LNCaP clone FGC (cell line): Measurements from ENCODE around the gene GRIK4.
"Not testable (repeated sequence)": the region's sequence is repeated elsewhere in the genome, so short reads cannot be mapped to it uniquely, and the experiment has no call there.

ENCODE experiments used
- DNase-seq: peaks from one replicate; pipeline ENCODE4 v3.0.0-alpha.2; 2011; ENCODE audit warnings: low read depth
- H3K4me3 ChIP-seq: 2 replicates; pipeline ENCODE4 v1.5.1; 2011; ENCODE audit warnings: mild to moderate bottlenecking, low read depth, low read length, control low read depth
- CTCF ChIP-seq: IDR thresholded peaks from 2 replicates; pipeline ENCODE4 v1.5.1; 2012; ENCODE audit warnings: mild to moderate bottlenecking; ENCODE audit not compliant: control insufficient read depth, insufficient read depth; ENCODE audit errors: extremely low read depth

Gene GRIK4

DNA sequence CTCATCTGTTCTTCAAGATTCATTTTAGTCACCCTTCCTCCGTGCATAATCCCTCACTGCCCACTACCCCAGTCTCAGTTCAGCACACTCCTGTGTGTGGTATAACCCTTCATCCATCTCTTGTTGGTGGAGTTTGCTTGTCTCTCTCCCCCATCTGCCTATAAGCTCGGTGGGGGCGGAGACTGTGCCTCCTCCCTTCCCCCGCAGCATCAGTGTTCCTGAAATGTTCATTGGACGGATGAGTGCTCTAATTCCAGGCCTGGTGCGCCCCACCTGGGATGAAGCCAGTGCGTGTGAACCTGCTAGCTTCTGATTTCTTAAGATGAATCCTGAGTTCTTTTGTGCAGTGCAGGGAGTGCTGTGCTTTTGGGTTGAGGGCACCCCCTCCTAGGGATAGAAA, 100.0 kb downstream of the GRIK4 start:
- no peak for TF ChIP-seq CTCF
- DNase-seq = no peak
- H3K4me3 ChIP-seq = no peak overlapping the region

- DNase-seq = no peak
- no peak overlapping the region for H3K4me3 ChIP-seq
- no peak for TF ChIP-seq CTCF
These were observed 101.1 kb downstream of the GRIK4 start for GRCh38 chr11:120612513-120613263.

DNA sequence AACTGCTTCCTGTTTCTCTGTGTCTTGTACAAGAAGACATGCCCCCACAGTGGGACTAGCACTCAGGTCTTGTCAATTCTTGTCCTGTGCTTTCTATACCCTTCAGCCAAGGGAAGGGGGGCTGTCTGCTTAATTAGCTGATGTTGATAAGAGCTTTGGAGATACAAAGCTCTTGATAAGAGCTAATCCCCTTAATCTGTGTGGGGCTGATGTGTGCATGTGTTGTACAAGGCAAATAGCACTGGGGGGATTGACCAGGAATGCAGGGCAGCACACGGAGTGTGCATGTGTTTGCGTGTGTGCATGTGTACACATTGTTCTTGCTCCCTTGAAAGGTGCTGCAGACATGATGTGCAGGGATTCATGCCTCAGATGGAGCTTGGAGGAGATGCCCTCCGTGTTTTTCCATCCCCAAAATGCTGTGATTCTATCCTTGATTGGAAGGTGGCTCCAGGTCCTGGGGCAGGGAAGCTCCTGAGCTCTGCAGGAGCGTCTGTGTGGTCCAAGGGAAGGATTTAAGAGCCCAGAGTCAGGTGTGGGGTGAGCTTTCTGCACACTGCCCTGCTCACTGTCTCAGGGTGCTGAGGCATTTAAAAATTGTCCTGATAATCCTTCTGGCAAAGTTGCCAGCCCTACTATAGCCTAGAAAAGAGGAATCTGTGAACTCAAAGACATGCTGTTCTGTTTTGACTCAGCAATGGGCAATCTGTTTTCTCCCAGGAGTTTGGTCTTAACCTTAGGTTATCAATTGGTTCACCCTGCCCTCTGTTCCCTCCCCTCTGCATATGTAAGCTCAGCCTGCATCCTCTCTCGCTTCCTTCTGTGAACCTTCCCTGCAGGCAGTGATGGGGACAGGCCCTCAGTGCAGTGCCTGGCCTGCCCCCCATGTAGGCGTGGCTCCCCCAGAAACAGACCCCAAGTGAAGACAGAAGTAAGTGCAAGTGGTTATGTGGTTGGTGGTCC, 102.0 kb downstream of the GRIK4 start:
- H3K4me3 ChIP-seq = no peak overlapping the region
- no peak for TF ChIP-seq CTCF
- DNase-seq = no peak

- no peak for TF ChIP-seq CTCF
- DNase-seq = no peak
- no peak overlapping the region for H3K4me3 ChIP-seq
These were observed 103.8 kb downstream of the GRIK4 start for GRCh38 chr11:120615391-120615790.

DNA sequence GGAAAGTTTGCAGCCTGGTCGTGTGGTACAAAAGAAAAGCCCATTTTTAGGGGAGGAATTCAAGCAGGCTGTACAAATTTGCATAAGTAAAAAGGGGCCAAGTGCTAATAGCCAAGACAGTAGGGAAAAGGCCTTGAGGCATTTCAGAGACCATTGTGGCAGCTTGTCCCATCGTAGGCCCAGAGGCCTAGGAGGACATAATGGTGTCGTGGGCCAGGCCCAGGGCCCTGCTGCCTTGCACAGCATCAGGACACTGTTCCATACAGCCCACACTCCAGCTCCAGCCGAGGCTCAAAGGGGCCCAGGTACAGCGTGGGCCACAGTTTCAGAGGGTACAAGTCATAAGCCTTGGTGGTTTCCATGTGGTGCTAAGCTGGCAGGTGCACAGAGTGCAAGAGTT, 106.9 kb downstream of the GRIK4 start:
- no peak for TF ChIP-seq CTCF

DNA sequence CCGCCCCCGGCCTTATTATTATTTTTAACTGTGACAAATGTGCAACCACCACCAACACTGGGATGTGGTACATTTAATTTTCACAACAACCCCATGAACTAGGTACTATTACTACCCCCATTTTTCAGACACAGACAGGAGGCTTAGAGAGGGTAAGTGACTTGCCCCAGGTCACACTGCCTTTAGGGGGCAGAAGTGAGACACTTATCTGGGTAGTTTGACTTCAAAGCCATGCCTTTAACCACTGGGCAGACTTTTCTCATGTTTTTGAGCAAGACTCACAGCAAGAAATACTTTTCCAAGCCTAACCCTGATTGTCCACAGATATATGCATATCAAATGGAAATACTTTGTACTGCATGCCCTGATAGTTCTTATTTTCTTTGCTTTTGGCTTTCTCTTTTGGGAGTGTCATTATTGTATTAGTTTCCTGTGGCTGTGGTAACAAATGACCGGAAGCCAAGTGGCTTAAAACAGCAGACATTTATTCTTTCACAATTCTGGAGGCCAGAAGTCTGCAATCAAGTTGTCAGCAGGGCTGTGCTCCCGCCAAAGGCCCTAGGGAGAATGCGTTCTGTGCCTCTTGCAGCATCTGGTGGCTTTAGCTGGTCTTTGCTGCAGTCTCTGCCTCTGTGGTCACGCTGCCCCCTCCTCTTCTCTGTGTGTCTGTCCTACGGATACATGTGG, 110.8 kb downstream of the GRIK4 start:
- no peak overlapping the region for H3K4me3 ChIP-seq
- DNase-seq = no peak
- TF ChIP-seq CTCF = peak; percentile 50

More for the DNA sequence above, 106.9 kb downstream of the GRIK4 start:
- no peak for DNase-seq
- H3K4me3 ChIP-seq = no peak overlapping the region

GRCh38 chr11:120624992-120625391, 113.4 kb downstream of the GRIK4 start:
- H3K4me3 ChIP-seq, DNase-seq: not testable (repeated sequence)
